ENCODE measurements around the gene TTC36. TPM values are rescaled to one million over a fixed set of nuclear protein-coding genes. Genes with fewer than 3 reads are reported as not detected.

Gene TTC36
- total RNA-seq, 1 experiment from 2014 or later, result 1.6 TPM

- H3K4me1 Mint-ChIP-seq, result peaks cover 3 to 6% of the 10 kb centered on the region in 2 experiments
Observed at GRCh38 chr11:118521892-118522311, 5.4 kb upstream of the TTC36 start.

More at GRCh38 chr11:118521892-118522311, 5.4 kb upstream of the TTC36 start:
- no peaks in the 10 kb centered on the region for H3K79me1 ChIP-seq (ENCODE audit: insufficient read depth, low read depth, low read length, poor library complexity, severe bottlenecking)
- H3K9me3 Mint-ChIP-seq, result no peaks in the 10 kb centered on the region
- H4K20me1 ChIP-seq (ENCODE audit: control insufficient read depth, insufficient read depth, insufficient read length), result no peaks in the 10 kb centered on the region
- no peak overlapping the region for H2AFZ ChIP-seq (ENCODE audit: low read length)
- H4K91ac ChIP-seq (ENCODE audit: insufficient read length, low read depth, low read length), result no peak overlapping the region
- H3K9me3 ChIP-seq (ENCODE audit: control insufficient read depth, low read depth, low read length), result no peaks in the 10 kb centered on the region
- no peak overlapping the region for H4K5ac ChIP-seq (ENCODE audit: insufficient read length, low read depth, low read length)
- no peak overlapping the region for H3K27ac Mint-ChIP-seq
- H2BK12ac ChIP-seq (ENCODE audit: insufficient read length, low read depth, low read length), result no peak overlapping the region
- H2BK5ac ChIP-seq (ENCODE audit: insufficient read length, low read length), result no peak overlapping the region
- no peak overlapping the region for H3K9ac ChIP-seq (ENCODE audit: extremely low read depth, insufficient read length, low read length)
- H3K4me3 Mint-ChIP-seq, result no peak overlapping the region
- no CpG with 5 or more reads among the region's 13 CpGs for WGBS (ENCODE audit: extremely low coverage, insufficient read length, low lambda C conversion rate)
- H3T11ph ChIP-seq (ENCODE audit: low read length), result no peak overlapping the region
- no peak overlapping the region for H4K8ac ChIP-seq (replicated peaks; ENCODE audit: insufficient read length, low read depth, low read length)
- H3K4me1 ChIP-seq (ENCODE audit: insufficient read depth, low read length), result no peaks in the 10 kb centered on the region
- H3K79me2 ChIP-seq (ENCODE audit: insufficient read depth, low read length), result no peaks in the 10 kb centered on the region
- no peak overlapping the region for H3K4me2 ChIP-seq (ENCODE audit: insufficient read depth, insufficient read length, low read length)
- H3K23ac ChIP-seq (ENCODE audit: insufficient read length, low read depth, low read length), result no peak overlapping the region
- no peak overlapping the region for H2AK5ac ChIP-seq (ENCODE audit: insufficient read length, low read length)
- H3K56ac ChIP-seq (ENCODE audit: insufficient read length, low read depth, low read length), result no peak overlapping the region
- peaks cover 31 to 67% (median 66%) of the 10 kb centered on the region in 3 experiments; a peak in 6 of 7 replicates for H3K36me3 Mint-ChIP-seq (ENCODE audit: insufficient read depth in 1 of 3, low read depth in 3 of 3)
- H2BK20ac ChIP-seq (ENCODE audit: low read depth, low read length, poor library complexity, severe bottlenecking), result no peak overlapping the region
- H3K27me3 ChIP-seq (ENCODE audit: insufficient read depth, low read length), result no peaks in the 10 kb centered on the region
- no peaks in the 10 kb centered on the region for H3K27me3 Mint-ChIP-seq (ENCODE audit: low read depth)
- no peak for TF ChIP-seq CTCF (conservative IDR thresholded peaks at IDR 0.05)
- no peak overlapping the region for H3K18ac ChIP-seq (ENCODE audit: insufficient read length, low read depth, low read length)
- H3K23me2 ChIP-seq (ENCODE audit: insufficient read length, low read depth, low read length, poor library complexity, severe bottlenecking), result no peaks in the 10 kb centered on the region
- H3K27ac ChIP-seq (ENCODE audit: insufficient read length, low read depth, low read length), result no peak overlapping the region
- no peak for DNase-seq
- no peak overlapping the region for H3K14ac ChIP-seq (ENCODE audit: insufficient read depth, low read length)
- no peak overlapping the region for H2BK120ac ChIP-seq (ENCODE audit: low read depth, low read length, poor library complexity, severe bottlenecking)
- no peak overlapping the region for H2BK15ac ChIP-seq (ENCODE audit: low read depth, low read length)
- H3K4ac ChIP-seq (ENCODE audit: low read depth, low read length), result no peak overlapping the region
